GM23338 (cell line): ENCODE results near the gene PQBP1. TPM values are rescaled to one million over a fixed set of nuclear protein-coding genes. Genes with fewer than 3 reads are reported as not detected.

Experiments used
- ATAC-seq: fragments of 200-7000 bp; cut with Tn5 transposase; 3 replicates; pipeline ENCODE4 v1.9.1; 2020
- DNase-seq: peaks from one replicate; pipeline ENCODE4 v3.0.0-alpha.2; 2015; ENCODE audit warnings: low spot score
- H2AFZ ChIP-seq: fragments of 200-600 bp; sonication (generic); 2 replicates; pipeline ENCODE4 v1.8.0; 2016; ENCODE audit warnings: antibody characterized with exemption, mild to moderate bottlenecking, moderate library complexity
- H3F3A ChIP-seq: fragments of 200-600 bp; sonication (generic); replicated peaks from 2 replicates; pipeline ENCODE4 v1.8.0; 2017; ENCODE audit warnings: antibody characterized with exemption, mixed run types, low read depth
- H3K27ac ChIP-seq: fragments of 200-600 bp; sonication (generic); 2 replicates; pipeline ENCODE4 v1.6.1; 2016; ENCODE audit warnings: low read depth
- H3K27me3 ChIP-seq: fragments of 200-600 bp; sonication (generic); 2 replicates; pipeline ENCODE4 v1.8.0; 2016; ENCODE audit warnings: mild to moderate bottlenecking, mixed run types, moderate library complexity; ENCODE audit not compliant: insufficient read depth
- H3K36me3 ChIP-seq: fragments of 200-600 bp; sonication (generic); 2 replicates; pipeline ENCODE4 v1.8.0; 2016; ENCODE audit warnings: mild to moderate bottlenecking; ENCODE audit not compliant: insufficient read depth
- H3K4me1 ChIP-seq: fragments of 200-600 bp; sonication (generic); 2 replicates; pipeline ENCODE4 v1.8.0; 2016; ENCODE audit warnings: mild to moderate bottlenecking, moderate library complexity; ENCODE audit not compliant: insufficient read depth
- H3K4me2 ChIP-seq: fragments of 200-600 bp; sonication (generic); 2 replicates; pipeline ENCODE4 v1.7.1; 2017; ENCODE audit warnings: mixed run types
- H3K4me3 ChIP-seq: fragments of 200-600 bp; sonication (generic); 2 replicates; pipeline ENCODE4 v1.6.1; 2016; ENCODE audit warnings: mixed run types
- H3K79me2 ChIP-seq: fragments of 200-600 bp; sonication (generic); replicated peaks from 2 replicates; pipeline ENCODE4 v1.8.0; 2017; ENCODE audit warnings: mild to moderate bottlenecking; ENCODE audit not compliant: insufficient read depth
- H3K9me2 ChIP-seq: fragments of 200-600 bp; sonication (generic); 2 replicates; pipeline ENCODE4 v1.8.0; 2017; ENCODE audit not compliant: insufficient read depth
- H4K20me1 ChIP-seq: fragments of 200-600 bp; sonication (generic); replicated peaks from 2 replicates; pipeline ENCODE4 v1.8.0; 2017; ENCODE audit warnings: mild to moderate bottlenecking; ENCODE audit not compliant: insufficient read depth
- H3K27ac Mint-ChIP-seq: 2 replicates; pipeline ENCODE4 v1.8.0; 2020; ENCODE audit warnings: inconsistent platforms, mild to moderate bottlenecking, moderate library complexity, mixed read lengths
- H3K27me3 Mint-ChIP-seq: 3 replicates; pipeline ENCODE4 v1.8.0; 2022; ENCODE audit warnings: low read depth, mild to moderate bottlenecking, moderate library complexity, mixed read lengths, inconsistent platforms; ENCODE audit not compliant: insufficient read depth, poor library complexity
- H3K36me3 Mint-ChIP-seq: 3 replicates; pipeline ENCODE4 v1.8.0; 2021; ENCODE audit warnings: low read depth, mild to moderate bottlenecking, inconsistent platforms, moderate library complexity, mixed read lengths
- H3K4me1 Mint-ChIP-seq: 3 replicates; pipeline ENCODE4 v1.8.0; 2020; ENCODE audit warnings: mild to moderate bottlenecking, inconsistent platforms, mixed read lengths
- H3K4me3 Mint-ChIP-seq: 3 replicates; pipeline ENCODE4 v1.8.0; 2021; ENCODE audit warnings: moderate library complexity, mild to moderate bottlenecking, inconsistent platforms, mixed read lengths
- H3K9me3 Mint-ChIP-seq: 3 replicates; pipeline ENCODE4 v1.8.0; 2020; ENCODE audit warnings: moderate library complexity, mild to moderate bottlenecking, inconsistent platforms, mixed read lengths
- CREB1 ChIP-seq: fragments of 250-450 bp; sonication (Bioruptor Pico); IDR thresholded peaks from 2 replicates; pipeline ENCODE4 v1.5.0; 2020; ENCODE audit warnings: low read depth, mild to moderate bottlenecking, moderate library complexity
- CTCF ChIP-seq, 2 experiments: fragments of 200-600 bp in 1 of 2; sonication (generic) in 1 of 2; conservative IDR thresholded peaks; 2 replicates each; pipeline versions ENCODE4 v1.5.1 to v1.6.1; 2016 to 2017; ENCODE audit warnings: antibody characterized with exemption in 2 of 2, low read depth in 2 of 2, mild to moderate bottlenecking in 2 of 2, moderate library complexity in 1 of 2
- ETS1 ChIP-seq: IDR thresholded peaks from 2 replicates; pipeline ENCODE4 v1.6.1; 2016; ENCODE audit warnings: antibody characterized with exemption
- EZH2 ChIP-seq: fragments of 200-600 bp; sonication (generic); IDR thresholded peaks from one replicate; pipeline ENCODE4 v1.8.0; 2017; ENCODE audit warnings: antibody characterized with exemption, mild to moderate bottlenecking, low read depth; ENCODE audit not compliant: unreplicated experiment
- EZH2phosphoT487 ChIP-seq: fragments of 200-600 bp; sonication (generic); IDR thresholded peaks from one replicate; pipeline ENCODE4 v1.8.1; 2018; ENCODE audit warnings: antibody characterized with exemption; ENCODE audit not compliant: unreplicated experiment
- JUNB ChIP-seq: IDR thresholded peaks from one replicate; pipeline ENCODE4 v1.6.1; 2016; ENCODE audit warnings: antibody characterized with exemption; ENCODE audit not compliant: unreplicated experiment
- NANOG ChIP-seq: IDR thresholded peaks from 2 replicates; pipeline ENCODE4 v1.6.1; 2016; ENCODE audit warnings: antibody characterized with exemption, borderline replicate concordance
- POLR2AphosphoS5 ChIP-seq: IDR thresholded peaks from 2 replicates; pipeline ENCODE4 v1.6.1; 2016; ENCODE audit warnings: antibody characterized with exemption, low read depth
- STAT1 ChIP-seq: IDR thresholded peaks from one replicate; pipeline ENCODE4 v1.6.1; 2016; ENCODE audit warnings: antibody characterized with exemption; ENCODE audit not compliant: unreplicated experiment
- ZNF114 ChIP-seq: fragments of 250-450 bp; sonication (Bioruptor Pico); IDR thresholded peaks from 2 replicates; pipeline ENCODE4 v1.5.0; 2020; ENCODE audit warnings: mild to moderate bottlenecking, moderate library complexity
- ZNF331 ChIP-seq: fragments of 250-450 bp; sonication (Bioruptor Pico); IDR thresholded peaks from 2 replicates; pipeline ENCODE4 v1.5.0; 2020; ENCODE audit warnings: low read depth, mild to moderate bottlenecking, moderate library complexity
- polyA plus RNA-seq: library from polyadenylated mRNA; unstranded; fragments of >200 nt; fragmentation: Nextera tagmentation; extraction: Ambion mirVana; gene quantifications from 2 replicates; pipeline ENCODE4 v1.2.1, GENCODE V29; 2016
- total RNA-seq: library from RNA; depleted of rRNA; stranded (reverse); fragments of >200 nt; shearing (Covaris generic); gene quantifications from 2 replicates; pipeline ENCODE4 v1.2.3, GENCODE V29; 2014
- TF ChIP-seq, protein P1 (sequence below): IDR thresholded peaks from one replicate; pipeline ENCODE4 v1.6.1; 2018; ENCODE audit warnings: antibody characterized with exemption; ENCODE audit not compliant: unreplicated experiment
- TF ChIP-seq, protein P2 (sequence below): fragments of 250-450 bp; sonication (Bioruptor Pico); IDR thresholded peaks from 2 replicates; pipeline ENCODE4 v1.5.0; 2020; ENCODE audit warnings: mild to moderate bottlenecking, moderate library complexity

PQBP1 gene
- total and polyA plus RNA-seq, 2 experiments from 2014 or later: 63.4 to 130 TPM

DNA sequence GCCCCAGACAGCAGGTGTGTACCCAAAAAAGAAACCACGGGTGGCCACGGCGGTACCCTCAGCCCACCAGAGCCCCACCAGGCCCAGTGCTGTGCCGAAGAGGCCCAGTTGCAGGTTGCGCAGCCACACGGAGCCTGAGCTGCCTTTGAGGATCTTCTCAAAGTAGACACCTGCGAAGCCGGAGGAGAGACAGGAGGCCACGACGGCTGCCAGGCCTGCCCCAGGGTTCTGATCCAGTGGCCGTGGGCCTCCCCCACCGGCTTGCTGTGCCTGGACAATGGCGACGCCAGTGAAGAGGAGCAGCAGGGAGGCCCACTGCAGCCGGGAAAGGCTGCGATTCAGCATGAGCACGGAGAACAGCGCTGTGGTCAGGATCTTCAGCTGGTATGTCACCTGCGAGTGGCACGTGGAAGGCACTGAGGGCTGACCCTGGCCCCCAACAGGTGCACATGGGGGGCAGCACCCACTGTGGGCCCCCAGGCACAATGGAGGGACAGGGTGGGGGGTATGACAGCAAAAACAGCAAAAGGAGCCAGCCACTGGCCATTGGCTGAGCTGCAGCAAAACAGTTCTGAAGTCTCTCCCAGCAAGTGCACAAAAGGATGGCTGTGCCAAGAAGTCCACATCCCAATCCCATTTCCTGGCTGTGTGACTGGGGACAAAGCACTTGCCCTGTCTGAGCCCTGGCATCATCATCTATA lies 7.5 kb downstream of the PQBP1 start:
- Histone ChIP-seq H3K27ac (no peak overlapping the region), H3K4me1 (no peaks in the 10 kb centered on the region), H4K20me1 (no peaks in the 10 kb centered on the region), H3K36me3 (no peaks in the 10 kb centered on the region), H3K79me2 (peaks cover 2% of the 10 kb centered on the region; the same call in 1 of the 2 replicates), H2AFZ (no peak overlapping the region), H3F3A (no peaks in the 10 kb centered on the region), H3K9me2 (no peaks in the 10 kb centered on the region), H3K4me3 (no peak overlapping the region), H3K4me2 (no peak overlapping the region), H3K27me3 (no peaks in the 10 kb centered on the region)
- Mint-ChIP-seq H3K27me3 (peaks cover 7% of the 10 kb centered on the region), H3K4me3 (no peak overlapping the region), H3K36me3 (peaks cover 34% of the 10 kb centered on the region), H3K4me1 (peaks cover 7% of the 10 kb centered on the region), H3K27ac (no peak overlapping the region), H3K9me3 (no peaks in the 10 kb centered on the region)
- TF ChIP-seq STAT1 (no peak), POLR2AphosphoS5 (no peak), ETS1 (no peak), NANOG (no peak), CREB1 (CRISPR knock-in tag) (no peak), JUNB (no peak), CTCF (conservative IDR thresholded peaks at IDR 0.05; ENCODE audit: low read depth in 2 of 2) (no peak), EZH2 (no peak), ZNF114 (no peak), EZH2phosphoT487 (no peak), ZNF331 (no peak)
- TF ChIP-seq, protein P1, sequence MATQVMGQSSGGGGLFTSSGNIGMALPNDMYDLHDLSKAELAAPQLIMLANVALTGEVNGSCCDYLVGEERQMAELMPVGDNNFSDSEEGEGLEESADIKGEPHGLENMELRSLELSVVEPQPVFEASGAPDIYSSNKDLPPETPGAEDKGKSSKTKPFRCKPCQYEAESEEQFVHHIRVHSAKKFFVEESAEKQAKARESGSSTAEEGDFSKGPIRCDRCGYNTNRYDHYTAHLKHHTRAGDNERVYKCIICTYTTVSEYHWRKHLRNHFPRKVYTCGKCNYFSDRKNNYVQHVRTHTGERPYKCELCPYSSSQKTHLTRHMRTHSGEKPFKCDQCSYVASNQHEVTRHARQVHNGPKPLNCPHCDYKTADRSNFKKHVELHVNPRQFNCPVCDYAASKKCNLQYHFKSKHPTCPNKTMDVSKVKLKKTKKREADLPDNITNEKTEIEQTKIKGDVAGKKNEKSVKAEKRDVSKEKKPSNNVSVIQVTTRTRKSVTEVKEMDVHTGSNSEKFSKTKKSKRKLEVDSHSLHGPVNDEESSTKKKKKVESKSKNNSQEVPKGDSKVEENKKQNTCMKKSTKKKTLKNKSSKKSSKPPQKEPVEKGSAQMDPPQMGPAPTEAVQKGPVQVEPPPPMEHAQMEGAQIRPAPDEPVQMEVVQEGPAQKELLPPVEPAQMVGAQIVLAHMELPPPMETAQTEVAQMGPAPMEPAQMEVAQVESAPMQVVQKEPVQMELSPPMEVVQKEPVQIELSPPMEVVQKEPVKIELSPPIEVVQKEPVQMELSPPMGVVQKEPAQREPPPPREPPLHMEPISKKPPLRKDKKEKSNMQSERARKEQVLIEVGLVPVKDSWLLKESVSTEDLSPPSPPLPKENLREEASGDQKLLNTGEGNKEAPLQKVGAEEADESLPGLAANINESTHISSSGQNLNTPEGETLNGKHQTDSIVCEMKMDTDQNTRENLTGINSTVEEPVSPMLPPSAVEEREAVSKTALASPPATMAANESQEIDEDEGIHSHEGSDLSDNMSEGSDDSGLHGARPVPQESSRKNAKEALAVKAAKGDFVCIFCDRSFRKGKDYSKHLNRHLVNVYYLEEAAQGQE: no peak
- TF ChIP-seq, protein P2, sequence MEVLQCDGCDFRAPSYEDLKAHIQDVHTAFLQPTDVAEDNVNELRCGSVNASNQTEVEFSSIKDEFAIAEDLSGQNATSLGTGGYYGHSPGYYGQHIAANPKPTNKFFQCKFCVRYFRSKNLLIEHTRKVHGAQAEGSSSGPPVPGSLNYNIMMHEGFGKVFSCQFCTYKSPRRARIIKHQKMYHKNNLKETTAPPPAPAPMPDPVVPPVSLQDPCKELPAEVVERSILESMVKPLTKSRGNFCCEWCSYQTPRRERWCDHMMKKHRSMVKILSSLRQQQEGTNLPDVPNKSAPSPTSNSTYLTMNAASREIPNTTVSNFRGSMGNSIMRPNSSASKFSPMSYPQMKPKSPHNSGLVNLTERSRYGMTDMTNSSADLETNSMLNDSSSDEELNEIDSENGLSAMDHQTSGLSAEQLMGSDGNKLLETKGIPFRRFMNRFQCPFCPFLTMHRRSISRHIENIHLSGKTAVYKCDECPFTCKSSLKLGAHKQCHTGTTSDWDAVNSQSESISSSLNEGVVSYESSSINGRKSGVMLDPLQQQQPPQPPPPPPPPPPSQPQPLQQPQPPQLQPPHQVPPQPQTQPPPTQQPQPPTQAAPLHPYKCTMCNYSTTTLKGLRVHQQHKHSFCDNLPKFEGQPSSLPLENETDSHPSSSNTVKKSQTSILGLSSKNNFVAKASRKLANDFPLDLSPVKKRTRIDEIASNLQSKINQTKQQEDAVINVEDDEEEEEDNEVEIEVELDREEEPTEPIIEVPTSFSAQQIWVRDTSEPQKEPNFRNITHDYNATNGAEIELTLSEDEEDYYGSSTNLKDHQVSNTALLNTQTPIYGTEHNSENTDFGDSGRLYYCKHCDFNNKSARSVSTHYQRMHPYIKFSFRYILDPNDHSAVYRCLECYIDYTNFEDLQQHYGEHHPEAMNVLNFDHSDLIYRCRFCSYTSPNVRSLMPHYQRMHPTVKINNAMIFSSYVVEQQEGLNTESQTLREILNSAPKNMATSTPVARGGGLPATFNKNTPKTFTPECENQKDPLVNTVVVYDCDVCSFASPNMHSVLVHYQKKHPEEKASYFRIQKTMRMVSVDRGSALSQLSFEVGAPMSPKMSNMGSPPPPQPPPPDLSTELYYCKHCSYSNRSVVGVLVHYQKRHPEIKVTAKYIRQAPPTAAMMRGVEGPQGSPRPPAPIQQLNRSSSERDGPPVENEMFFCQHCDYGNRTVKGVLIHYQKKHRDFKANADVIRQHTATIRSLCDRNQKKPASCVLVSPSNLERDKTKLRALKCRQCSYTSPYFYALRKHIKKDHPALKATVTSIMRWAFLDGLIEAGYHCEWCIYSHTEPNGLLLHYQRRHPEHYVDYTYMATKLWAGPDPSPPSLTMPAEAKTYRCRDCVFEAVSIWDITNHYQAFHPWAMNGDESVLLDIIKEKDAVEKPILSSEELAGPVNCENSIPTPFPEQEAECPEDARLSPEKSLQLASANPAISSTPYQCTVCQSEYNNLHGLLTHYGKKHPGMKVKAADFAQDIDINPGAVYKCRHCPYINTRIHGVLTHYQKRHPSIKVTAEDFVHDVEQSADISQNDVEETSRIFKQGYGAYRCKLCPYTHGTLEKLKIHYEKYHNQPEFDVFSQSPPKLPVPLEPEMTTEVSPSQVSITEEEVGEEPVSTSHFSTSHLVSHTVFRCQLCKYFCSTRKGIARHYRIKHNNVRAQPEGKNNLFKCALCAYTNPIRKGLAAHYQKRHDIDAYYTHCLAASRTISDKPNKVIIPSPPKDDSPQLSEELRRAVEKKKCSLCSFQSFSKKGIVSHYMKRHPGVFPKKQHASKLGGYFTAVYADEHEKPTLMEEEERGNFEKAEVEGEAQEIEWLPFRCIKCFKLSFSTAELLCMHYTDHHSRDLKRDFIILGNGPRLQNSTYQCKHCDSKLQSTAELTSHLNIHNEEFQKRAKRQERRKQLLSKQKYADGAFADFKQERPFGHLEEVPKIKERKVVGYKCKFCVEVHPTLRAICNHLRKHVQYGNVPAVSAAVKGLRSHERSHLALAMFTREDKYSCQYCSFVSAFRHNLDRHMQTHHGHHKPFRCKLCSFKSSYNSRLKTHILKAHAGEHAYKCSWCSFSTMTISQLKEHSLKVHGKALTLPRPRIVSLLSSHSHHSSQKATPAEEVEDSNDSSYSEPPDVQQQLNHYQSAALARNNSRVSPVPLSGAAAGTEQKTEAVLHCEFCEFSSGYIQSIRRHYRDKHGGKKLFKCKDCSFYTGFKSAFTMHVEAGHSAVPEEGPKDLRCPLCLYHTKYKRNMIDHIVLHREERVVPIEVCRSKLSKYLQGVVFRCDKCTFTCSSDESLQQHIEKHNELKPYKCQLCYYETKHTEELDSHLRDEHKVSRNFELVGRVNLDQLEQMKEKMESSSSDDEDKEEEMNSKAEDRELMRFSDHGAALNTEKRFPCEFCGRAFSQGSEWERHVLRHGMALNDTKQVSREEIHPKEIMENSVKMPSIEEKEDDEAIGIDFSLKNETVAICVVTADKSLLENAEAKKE: no peak
- no peak for DNase-seq
- no peak for ATAC-seq
